Activated T-helper 1 cell treated with anti-CD3 and anti-CD28 coated beads, Interleukin-12 subunit alpha, Interleukin-12 subunit beta, Interleukin-2, Interleukin-4 antibody, amounts not matched to agents 30 ng/mL and 10 ng/mL and 1 ng/mL, durations not matched to agents 14 hours and 24 hours and 36 hours (primary cell): ENCODE data around the gene MGAT4B. TPM values are rescaled to one million over a fixed set of nuclear protein-coding genes. Genes with fewer than 3 reads are reported as not detected.

ENCODE experiments used
- DNase-seq: peaks from one replicate; pipeline ENCODE4 v3.0.0; 2021; ENCODE audit warnings: low spot score
- H3K27ac Mint-ChIP-seq: one replicate; pipeline ENCODE4 v1.8.0; 2021; ENCODE audit warnings: mild to moderate bottlenecking, mixed read lengths
- H3K27me3 Mint-ChIP-seq: one replicate; pipeline ENCODE4 v1.8.0; 2022; ENCODE audit warnings: mild to moderate bottlenecking, moderate library complexity, mixed read lengths; ENCODE audit not compliant: insufficient read depth
- H3K36me3 Mint-ChIP-seq: one replicate; pipeline ENCODE4 v1.8.0; 2021; ENCODE audit warnings: low read depth, mixed read lengths
- H3K4me1 Mint-ChIP-seq: one replicate; pipeline ENCODE4 v1.8.0; 2021; ENCODE audit warnings: low read depth, mixed read lengths
- H3K4me3 Mint-ChIP-seq: one replicate; pipeline ENCODE4 v1.8.0; 2021; ENCODE audit warnings: mild to moderate bottlenecking, moderate library complexity, mixed read lengths
- H3K9me3 Mint-ChIP-seq: one replicate; pipeline ENCODE4 v1.8.0; 2021; ENCODE audit warnings: mixed read lengths
- intact Hi-C: fragments of 100-400 bp; cut with micrococcal nuclease; formaldehyde crosslinking; loops from one replicate; pipeline ENCODE4 v1.15.1; 2024
- total RNA-seq: library from RNA; stranded (reverse); gene quantifications from 2 replicates; pipeline ENCODE4 v1.2.3, GENCODE V29; 2022

Gene MGAT4B
- total RNA-seq, 1 donor from 2014 or later = 124 TPM

DNA sequence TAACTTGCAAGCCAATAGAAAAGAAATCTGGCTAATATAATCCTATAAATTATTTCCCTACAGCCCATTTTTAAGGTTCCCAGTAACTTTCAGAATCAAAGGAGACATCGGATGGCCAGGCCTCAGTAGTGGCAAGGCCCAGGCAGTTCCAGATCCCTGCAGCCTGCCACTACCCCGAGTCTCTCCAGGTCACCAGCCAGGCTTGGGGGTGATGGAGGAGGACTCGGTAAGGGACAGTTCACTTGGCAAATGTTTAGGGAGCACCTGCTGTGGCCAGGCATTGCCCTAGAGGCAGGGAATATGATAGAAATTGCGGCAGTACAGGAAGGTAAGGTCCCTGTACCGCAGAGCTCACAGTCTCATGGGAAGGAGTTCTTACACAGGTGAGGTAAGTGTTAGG, 28.1 kb downstream of the MGAT4B start:
- peaks cover 22% of the 10 kb centered on the region for H3K36me3 Mint-ChIP-seq
- no peaks in the 10 kb centered on the region for H3K9me3 Mint-ChIP-seq
- H3K4me3 Mint-ChIP-seq = no peak overlapping the region
- no peak for DNase-seq
- no peaks in the 10 kb centered on the region for H3K27me3 Mint-ChIP-seq
- intact Hi-C loops = no loop called here
- H3K27ac Mint-ChIP-seq = no peak overlapping the region
- H3K4me1 Mint-ChIP-seq = no peaks in the 10 kb centered on the region

DNA sequence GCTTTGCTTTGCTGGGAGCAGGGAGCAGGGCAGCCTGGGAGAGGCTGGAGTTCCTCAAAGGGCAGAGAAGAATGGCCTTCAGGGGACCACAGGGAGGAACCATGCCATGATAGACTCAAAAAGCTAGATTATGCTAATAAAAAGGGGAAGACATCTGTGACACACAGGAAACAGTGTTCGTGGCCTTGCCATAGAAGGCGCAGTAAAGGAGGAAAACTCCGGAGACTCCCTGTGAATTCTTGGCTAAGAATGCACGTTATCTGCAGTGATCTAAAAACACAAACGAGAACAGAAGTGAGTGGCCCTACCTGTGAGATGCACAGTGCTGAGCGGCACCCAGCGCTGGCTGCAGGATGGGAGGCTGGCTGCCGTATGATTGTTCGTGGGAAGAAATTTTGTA, 28.8 kb downstream of the MGAT4B start:
- Mint-ChIP-seq H3K9me3 (no peaks in the 10 kb centered on the region), H3K27ac (peak overlapping the region; percentile 21), H3K36me3 (peaks cover 26% of the 10 kb centered on the region), H3K4me1 (no peaks in the 10 kb centered on the region), H3K4me3 (no peak overlapping the region), H3K27me3 (no peaks in the 10 kb centered on the region)
- DNase-seq = no peak
- intact Hi-C loops = no loop called here

DNA sequence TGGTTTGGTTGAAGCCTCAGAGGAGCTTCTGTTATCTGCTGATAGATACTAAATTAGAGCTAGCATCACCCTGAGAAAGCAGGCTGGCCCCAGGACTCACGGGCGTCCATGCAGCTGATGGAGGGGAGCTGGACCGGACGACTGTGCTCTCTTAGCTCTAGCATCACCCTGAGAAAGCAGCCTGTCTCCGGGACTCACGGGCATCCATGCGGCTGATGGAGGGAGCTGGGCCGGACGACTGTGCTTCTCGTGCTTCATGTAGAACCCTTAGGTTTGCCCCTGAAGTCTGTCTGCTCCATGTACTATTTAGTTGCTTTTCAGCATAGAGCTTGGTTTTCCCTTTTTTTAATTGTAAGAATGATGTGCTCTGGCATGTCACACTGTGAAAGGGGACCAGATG, 29.2 kb downstream of the MGAT4B start:
- Mint-ChIP-seq H3K27ac (peak overlapping the region; percentile 21), H3K4me3 (no peak overlapping the region), H3K27me3 (no peaks in the 10 kb centered on the region), H3K36me3 (peaks cover 29% of the 10 kb centered on the region), H3K4me1 (no peaks in the 10 kb centered on the region), H3K9me3 (no peaks in the 10 kb centered on the region)
- intact Hi-C loops = no loop called here
- no peak for DNase-seq

DNA sequence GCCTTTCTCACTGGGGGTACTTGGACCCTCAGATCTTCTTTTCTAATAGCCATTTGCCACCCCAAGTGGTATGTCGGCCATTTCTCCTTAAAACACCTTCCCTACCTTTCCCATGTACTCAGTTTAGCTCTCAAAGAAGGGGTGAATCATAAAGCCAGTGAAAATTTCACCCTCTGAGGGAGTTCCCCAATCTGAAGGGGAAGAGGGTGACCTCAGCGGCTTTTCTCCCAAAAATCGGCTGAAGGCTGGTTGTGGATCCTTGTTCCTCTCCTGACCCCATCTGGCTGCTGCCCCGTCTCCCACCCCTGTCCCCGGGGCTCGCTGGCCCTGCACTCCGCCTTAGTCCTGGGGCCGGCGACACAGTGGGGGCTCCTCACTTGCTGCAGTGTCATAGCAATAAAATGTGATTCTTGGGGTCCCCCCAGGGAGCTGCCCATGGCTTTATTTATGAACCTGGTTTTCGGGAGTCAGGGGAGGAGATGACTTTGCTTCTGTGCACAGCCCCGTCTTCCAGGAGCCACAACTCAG, 30.2 kb downstream of the MGAT4B start:
- DNase-seq = no peak
- H3K27me3 Mint-ChIP-seq = no peaks in the 10 kb centered on the region
- peaks cover 34% of the 10 kb centered on the region for H3K36me3 Mint-ChIP-seq
- H3K9me3 Mint-ChIP-seq = no peaks in the 10 kb centered on the region
- H3K4me3 Mint-ChIP-seq = no peak overlapping the region
- no peaks in the 10 kb centered on the region for H3K4me1 Mint-ChIP-seq
- H3K27ac Mint-ChIP-seq = no peak overlapping the region
- intact Hi-C loops = no loop called here

DNA sequence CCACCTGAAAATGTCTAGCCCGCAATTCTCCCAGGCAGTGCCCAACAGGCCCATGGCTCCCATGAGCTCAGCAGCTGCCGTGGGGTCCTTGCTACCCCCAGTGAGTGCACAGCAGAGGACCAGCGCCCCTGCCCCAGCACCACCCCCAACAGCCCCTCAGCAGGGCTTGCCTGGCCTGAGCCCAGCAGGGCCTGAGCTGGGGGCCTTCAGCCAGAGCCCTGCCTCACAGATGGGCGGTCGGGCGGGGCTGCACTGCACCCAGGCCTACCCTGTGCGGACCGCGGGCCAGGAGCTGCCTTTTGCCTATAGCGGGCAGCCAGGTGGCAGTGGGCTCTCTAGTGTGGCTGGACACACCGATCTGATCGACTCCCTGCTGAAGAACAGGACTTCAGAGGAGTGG, 32.2 kb downstream of the MGAT4B start:
- H3K36me3 Mint-ChIP-seq = peaks cover 36% of the 10 kb centered on the region
- DNase-seq = no peak

DNA sequence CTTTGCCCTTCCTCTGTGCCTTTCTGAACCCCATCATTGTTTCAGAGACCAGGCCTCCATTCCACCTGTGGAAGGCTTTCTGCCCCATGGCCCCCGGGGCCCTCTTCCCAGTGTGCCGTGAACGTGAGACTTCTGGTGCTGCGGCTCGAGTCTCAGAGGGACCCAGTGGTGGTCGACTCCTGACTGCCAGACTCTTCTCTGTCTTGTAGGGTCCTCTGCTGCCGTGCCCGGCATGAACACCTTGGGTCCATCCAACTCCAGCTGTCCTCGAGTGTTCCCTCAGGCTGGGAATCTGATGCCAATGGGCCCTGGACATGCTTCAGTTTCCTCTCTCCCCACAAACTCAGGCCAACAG, 33.0 kb downstream of the MGAT4B start:
- H3K36me3 Mint-ChIP-seq = peaks cover 39% of the 10 kb centered on the region
- H3K9me3 Mint-ChIP-seq = no peaks in the 10 kb centered on the region
- DNase-seq = no peak
- H3K27ac Mint-ChIP-seq = no peak overlapping the region
- intact Hi-C loops = no loop called here
- H3K4me1 Mint-ChIP-seq = no peaks in the 10 kb centered on the region
- no peak overlapping the region for H3K4me3 Mint-ChIP-seq
- no peaks in the 10 kb centered on the region for H3K27me3 Mint-ChIP-seq

More for the DNA sequence above, 32.2 kb downstream of the MGAT4B start:
- H3K27me3 Mint-ChIP-seq = no peaks in the 10 kb centered on the region
- no peaks in the 10 kb centered on the region for H3K4me1 Mint-ChIP-seq
- no peak overlapping the region for H3K4me3 Mint-ChIP-seq
- no peaks in the 10 kb centered on the region for H3K9me3 Mint-ChIP-seq
- intact Hi-C loops = no loop called here
- no peak overlapping the region for H3K27ac Mint-ChIP-seq

DNA sequence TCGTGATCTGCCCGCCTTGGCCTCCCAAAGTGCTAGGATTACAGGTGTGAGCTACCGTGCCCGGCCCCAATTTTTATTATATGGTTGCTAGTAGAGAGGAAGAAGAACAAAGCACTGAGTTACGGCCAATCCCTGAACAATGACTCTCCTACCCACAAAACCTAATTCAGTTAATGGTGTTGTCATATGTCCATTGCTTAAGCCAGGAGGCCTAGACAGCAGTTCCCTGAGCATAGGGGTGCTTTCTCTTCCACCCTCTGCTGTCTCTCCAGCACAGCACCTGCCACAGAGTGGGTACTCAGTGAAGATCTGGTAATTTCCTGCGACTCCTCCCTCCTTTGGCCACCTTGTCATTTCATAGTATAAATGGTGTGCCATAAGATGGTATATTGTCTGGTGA, 34.3 kb downstream of the MGAT4B start:
- Mint-ChIP-seq H3K36me3 (peaks cover 32% of the 10 kb centered on the region), H3K4me1 (peaks cover 9% of the 10 kb centered on the region)
- intact Hi-C loops = no loop called here

DNA sequence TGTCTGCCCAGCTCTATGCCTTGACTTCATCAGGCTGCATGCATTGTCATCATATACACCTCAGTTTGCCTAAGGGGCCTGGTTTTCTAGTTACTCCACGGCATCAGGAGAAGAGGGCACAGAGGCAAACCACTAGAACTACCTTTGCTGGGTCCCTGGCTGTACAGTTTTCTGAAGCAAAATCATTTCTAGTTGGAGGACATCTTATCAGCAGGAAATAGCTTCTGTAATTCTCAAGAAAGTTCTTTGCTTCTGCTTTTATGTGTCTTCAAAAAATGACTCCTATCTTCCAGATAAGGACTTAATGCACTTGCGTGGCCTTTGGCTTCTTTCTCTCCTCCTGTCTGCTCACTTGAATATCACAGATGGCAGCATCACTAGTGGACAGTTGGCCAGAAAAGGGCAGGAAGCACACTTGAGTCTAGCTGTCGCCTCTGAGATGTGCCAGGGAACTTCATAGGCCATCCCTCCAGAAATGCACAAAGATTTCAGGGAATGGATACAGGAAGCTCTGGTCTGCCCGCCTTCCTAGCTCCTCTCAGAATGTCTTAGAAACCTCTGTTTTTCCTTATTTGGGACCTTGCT, 35.3 kb downstream of the MGAT4B start:
- Mint-ChIP-seq H3K9me3 (no peaks in the 10 kb centered on the region), H3K4me1 (peaks cover 9% of the 10 kb centered on the region), H3K27ac (no peak overlapping the region), H3K4me3 (no peak overlapping the region), H3K27me3 (no peaks in the 10 kb centered on the region), H3K36me3 (peaks cover 32% of the 10 kb centered on the region)
- intact Hi-C loops = no loop called here
- DNase-seq = no peak

More for the DNA sequence above, 34.3 kb downstream of the MGAT4B start:
- no peaks in the 10 kb centered on the region for H3K27me3 Mint-ChIP-seq
- no peak overlapping the region for H3K4me3 Mint-ChIP-seq
- no peak for DNase-seq
- H3K27ac Mint-ChIP-seq = no peak overlapping the region
- H3K9me3 Mint-ChIP-seq = no peaks in the 10 kb centered on the region

DNA sequence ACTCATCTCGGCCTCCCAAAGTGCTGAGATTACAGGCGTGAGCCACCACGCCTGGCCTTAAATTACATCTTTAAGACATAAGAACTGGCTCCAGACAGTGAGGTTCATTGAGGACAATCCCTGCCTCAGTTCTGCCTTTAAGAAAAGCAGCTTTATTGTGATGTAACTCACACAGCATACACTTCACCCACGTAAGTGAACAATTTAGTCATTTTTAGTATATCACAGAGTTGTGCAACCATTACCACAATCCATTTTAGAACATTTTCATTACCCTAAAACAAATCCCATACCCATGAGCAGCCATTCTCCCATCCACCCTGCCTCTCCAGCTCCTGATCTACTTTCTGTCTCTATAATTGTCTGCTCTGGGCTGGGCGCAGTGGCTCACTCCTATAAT, 36.9 kb downstream of the MGAT4B start:
- no peak overlapping the region for H3K4me3 Mint-ChIP-seq
- H3K27me3 Mint-ChIP-seq = no peaks in the 10 kb centered on the region
- peaks cover 33% of the 10 kb centered on the region for H3K36me3 Mint-ChIP-seq
- intact Hi-C loops = no loop called here
- no peak for DNase-seq
- H3K4me1 Mint-ChIP-seq = peaks cover 14% of the 10 kb centered on the region
- no peak overlapping the region for H3K27ac Mint-ChIP-seq
- H3K9me3 Mint-ChIP-seq = no peaks in the 10 kb centered on the region

DNA sequence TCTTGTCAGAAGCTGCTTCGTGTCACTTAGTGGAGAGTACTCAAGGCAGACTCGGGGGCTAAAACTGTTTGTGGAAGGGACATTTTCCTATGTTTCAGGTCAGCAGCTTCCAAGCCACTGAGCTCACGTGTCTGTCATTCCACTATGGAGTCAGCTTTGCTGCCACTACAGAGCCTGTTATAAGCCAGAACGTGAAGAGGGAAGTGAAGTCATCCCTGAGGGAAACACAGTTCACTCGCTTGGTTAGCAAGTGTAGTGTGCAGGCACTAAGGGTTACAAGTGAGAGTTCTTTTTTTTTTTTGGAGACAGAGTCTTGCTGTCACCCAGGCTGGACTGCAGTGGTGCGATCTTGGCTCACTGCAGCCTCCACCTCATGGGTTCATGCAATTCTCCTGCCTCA, 37.4 kb downstream of the MGAT4B start:
- peaks cover 33% of the 10 kb centered on the region for H3K36me3 Mint-ChIP-seq
- no peak for DNase-seq
- H3K9me3 Mint-ChIP-seq = no peaks in the 10 kb centered on the region
- no peaks in the 10 kb centered on the region for H3K27me3 Mint-ChIP-seq
- no peak overlapping the region for H3K4me3 Mint-ChIP-seq
- peak overlapping the region; percentile 47 for H3K27ac Mint-ChIP-seq
- peaks cover 14% of the 10 kb centered on the region for H3K4me1 Mint-ChIP-seq
- intact Hi-C loops = no loop called here

DNA sequence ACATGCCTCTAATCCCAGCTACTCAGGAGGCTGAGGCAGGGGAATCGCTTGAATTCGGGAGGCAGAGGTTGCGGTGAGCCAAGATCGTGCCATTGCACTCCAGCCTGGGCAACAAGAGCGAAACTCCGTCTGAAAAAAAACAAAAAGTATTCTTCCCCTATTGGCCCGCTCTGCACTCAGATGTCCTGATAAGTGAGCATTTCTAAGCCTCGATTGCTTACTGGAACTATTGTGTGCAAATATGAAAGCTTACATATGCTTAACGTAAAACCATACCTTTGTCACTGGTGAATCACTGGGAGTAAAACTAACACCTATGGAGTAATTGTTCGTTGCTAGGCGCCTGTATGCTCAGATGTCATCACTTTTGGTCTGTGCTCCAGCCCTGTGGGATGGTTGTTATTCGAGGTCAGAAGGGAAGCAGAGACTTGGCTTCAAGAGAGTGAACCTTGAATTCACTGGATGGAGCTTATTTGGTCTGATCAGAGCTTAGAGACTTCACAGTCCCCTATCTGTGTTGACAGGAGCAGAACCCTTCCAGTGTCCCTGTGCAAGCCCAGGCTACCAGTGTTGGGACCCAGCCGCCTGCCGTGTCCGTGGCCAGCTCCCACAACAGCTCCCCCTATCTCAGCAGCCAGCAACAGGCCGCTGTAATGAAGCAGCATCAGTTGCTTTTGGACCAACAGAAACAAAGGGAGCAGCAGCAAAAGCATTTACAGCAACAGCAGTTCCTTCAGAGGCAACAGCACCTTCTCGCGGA, 38.2 kb downstream of the MGAT4B start:
- no peak overlapping the region for H3K4me3 Mint-ChIP-seq

DNA sequence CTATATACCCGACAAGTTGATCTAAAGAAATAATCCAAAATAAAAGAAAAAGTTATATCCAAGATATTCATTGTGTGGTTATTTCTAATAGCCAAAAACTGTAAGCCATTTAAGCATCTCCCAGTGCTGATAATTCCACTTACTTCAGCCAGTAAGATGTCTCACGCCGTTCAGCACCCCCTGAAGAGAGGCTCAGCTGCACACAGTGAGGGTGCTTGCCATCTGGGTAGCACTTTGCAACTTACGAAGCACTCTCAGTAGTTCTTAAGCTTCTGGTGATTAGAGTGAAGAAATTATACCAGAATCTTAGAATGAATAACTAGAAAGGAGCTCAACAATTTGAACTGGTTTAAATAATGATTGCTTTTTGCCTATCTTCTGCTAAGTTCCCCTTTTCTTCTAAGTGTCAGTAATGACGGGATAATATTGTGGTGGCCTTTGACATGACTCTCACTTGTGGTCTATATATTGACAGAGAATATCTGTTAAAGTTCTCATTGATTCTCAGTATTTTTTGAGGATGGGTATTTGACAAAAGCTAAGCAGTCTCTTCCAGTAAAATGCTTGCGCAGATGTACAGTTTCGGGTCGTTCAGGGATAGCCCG, 39.1 kb downstream of the MGAT4B start:
- H3K36me3 Mint-ChIP-seq = peaks cover 25% of the 10 kb centered on the region
- H3K4me3 Mint-ChIP-seq = no peak overlapping the region
- intact Hi-C loops = no loop called here
- no peak for DNase-seq
- peaks cover 23% of the 10 kb centered on the region for H3K4me1 Mint-ChIP-seq
- no peaks in the 10 kb centered on the region for H3K27me3 Mint-ChIP-seq
- H3K27ac Mint-ChIP-seq = peak overlapping the region; percentile 4
- no peaks in the 10 kb centered on the region for H3K9me3 Mint-ChIP-seq

More for the DNA sequence above, 38.2 kb downstream of the MGAT4B start:
- Mint-ChIP-seq H3K27ac (no peak overlapping the region), H3K9me3 (no peaks in the 10 kb centered on the region), H3K4me1 (peaks cover 14% of the 10 kb centered on the region), H3K27me3 (no peaks in the 10 kb centered on the region), H3K36me3 (peaks cover 29% of the 10 kb centered on the region)
- no peak for DNase-seq
- intact Hi-C loops = no loop called here

DNA sequence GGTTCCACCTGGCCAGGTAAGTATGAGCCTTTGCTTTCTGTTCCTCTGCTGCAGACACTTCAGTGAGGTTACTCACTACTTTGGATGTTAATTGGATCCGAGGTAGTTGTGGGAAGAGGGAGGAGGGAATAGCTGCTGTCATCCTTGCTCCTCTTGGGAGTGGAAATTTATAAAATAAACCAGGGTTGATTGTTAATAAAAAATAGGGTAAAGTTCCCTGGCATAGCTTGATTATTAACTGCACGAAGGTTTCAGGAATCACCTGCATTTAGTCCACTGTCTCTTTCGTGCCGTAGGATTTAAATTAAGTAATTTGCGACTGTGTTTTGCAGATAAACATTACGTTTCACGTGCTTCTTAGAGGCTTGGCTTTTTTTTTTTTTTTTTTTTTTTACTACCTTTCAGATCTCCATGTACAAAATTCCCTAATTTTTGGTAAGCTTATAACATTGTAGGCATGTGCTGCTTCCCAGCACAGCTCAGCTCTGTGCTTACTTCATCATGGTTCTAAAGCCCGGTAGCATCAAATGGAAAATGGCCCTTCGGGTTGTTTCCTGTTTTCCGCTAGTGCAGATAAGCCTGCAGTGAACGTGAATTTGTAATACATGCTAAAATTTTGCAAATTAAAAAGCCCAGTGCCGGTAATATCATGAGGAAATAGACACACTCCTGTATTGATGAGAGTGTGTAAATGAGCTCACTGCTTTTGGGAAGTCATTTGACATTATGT, 39.8 kb downstream of the MGAT4B start:
- no peak for DNase-seq
- no peaks in the 10 kb centered on the region for H3K9me3 Mint-ChIP-seq
- peaks cover 18% of the 10 kb centered on the region for H3K36me3 Mint-ChIP-seq
- no peaks in the 10 kb centered on the region for H3K27me3 Mint-ChIP-seq
- peaks cover 30% of the 10 kb centered on the region for H3K4me1 Mint-ChIP-seq
- no peak overlapping the region for H3K4me3 Mint-ChIP-seq
- intact Hi-C loops = no loop called here
- peak overlapping the region; percentile 4 for H3K27ac Mint-ChIP-seq
